AG04449 (cell line): ENCODE data around the gene KIAA2012.

Experiments used
- CTCF ChIA-PET: fragments of 350-600 bp; formaldehyde crosslinking; extraction: SDS; loops from one replicate; lab custom pipeline; 2021; ENCODE audit warnings: antibody characterized with exemption; lab: Yijun Ruan, JAX
- POLR2A ChIA-PET: fragments of 400-600, 350-600 bp; formaldehyde crosslinking; extraction: SDS; loops from one replicate; lab custom pipeline; 2020; ENCODE audit warnings: antibody characterized with exemption, inconsistent platforms; lab: Yijun Ruan, JAX
- DNase-seq: peaks from one replicate; pipeline ENCODE4 v3.0.0-alpha.2; 2010; ENCODE audit warnings: low read depth, low spot score
- H3K4me3 ChIP-seq: 2 replicates; pipeline ENCODE4 v1.5.1; 2011; ENCODE audit warnings: low read depth, mild to moderate bottlenecking, control low read depth, low read length
- CTCF ChIP-seq: IDR thresholded peaks from one replicate; pipeline ENCODE4 v1.5.1; 2011; ENCODE audit warnings: mild to moderate bottlenecking, moderate library complexity, low read length, control low read depth, inconsistent platforms; ENCODE audit not compliant: insufficient read depth; ENCODE audit errors: missing control alignments

Gene KIAA2012

GRCh38 chr2:202124286-202124685, 51.2 kb downstream of the KIAA2012 start:
- ChIA-PET POLR2A (no interaction called here), CTCF (no interaction called here)
- DNase-seq, result no peak
- H3K4me3 ChIP-seq, result no peak overlapping the region
- no peak for TF ChIP-seq CTCF

- no peak for DNase-seq
- POLR2A ChIA-PET, result no interaction called here
- TF ChIP-seq CTCF, result no peak
- CTCF ChIA-PET, result no interaction called here
- no peak overlapping the region for H3K4me3 ChIP-seq
These were observed 54.8 kb downstream of the KIAA2012 start for GRCh38 chr2:202127687-202128331.

- no peak overlapping the region for H3K4me3 ChIP-seq
- no peak for DNase-seq
- ChIA-PET POLR2A (no interaction called here), CTCF (interaction anchor here (0.9 to 1.3 kb wide), 2 partner anchors 23 to 26 kb away, joined by 3 read pairs; no protein-coding TSS in a partner anchor)
- no peak for TF ChIP-seq CTCF
These were observed 56.8 kb downstream of the KIAA2012 start for GRCh38 chr2:202129841-202130240.

- CTCF ChIA-PET, result interaction anchor here (0.6 to 0.9 kb wide), 2 partner anchors 8 to 298 kb away, joined by 3 read pairs; no protein-coding TSS in a partner anchor
- TF ChIP-seq CTCF, result no peak
These were observed 60.3 kb downstream of the KIAA2012 start for GRCh38 chr2:202133200-202133908.

GRCh38 chr2:202133909-202134265, 60.8 kb downstream of the KIAA2012 start:
- POLR2A ChIA-PET, result no interaction called here
- DNase-seq, result no peak
- no peak for TF ChIP-seq CTCF
- CTCF ChIA-PET, result no interaction called here
- H3K4me3 ChIP-seq, result no peak overlapping the region

More at GRCh38 chr2:202133200-202133908, 60.3 kb downstream of the KIAA2012 start:
- DNase-seq, result peak; percentile 72
- no peak overlapping the region for H3K4me3 ChIP-seq
- POLR2A ChIA-PET, result no interaction called here
